Spleen (tissue), 7 donors: ENCODE data around the gene NYNRIN.

Experiments used
- CTCF ChIP-seq, 11 experiments: fragments of 200-600 bp in 7 of 11; fragments of 450-650 bp in 4 of 11; sonication (generic) in 4 of 11; IDR thresholded peaks in 8 of 11; conservative IDR thresholded peaks in 3 of 11; 1 replicate in 7 of 11; 2 replicates in 4 of 11; pipeline versions ENCODE4 v1.4.0 to v1.8.0; 2016 to 2021; ENCODE audit warnings: antibody characterized with exemption in 11 of 11, inconsistent platforms in 4 of 11, mild to moderate bottlenecking in 1 of 11
- POLR2AphosphoS5 ChIP-seq, 3 donors: sonication (generic); formaldehyde crosslinking; IDR thresholded peaks; one replicate each; pipeline ENCODE4 v1.5.1; 2017; ENCODE audit warnings: antibody characterized with exemption in 3 of 3
- donor health status: DM: no; HTN: no; CAD: no; lungs with moderate emphysema.
- donor health status: DM: no; HTN: no; CAD: no.
- donor health status: DM: no; HTN: no; CAD: no.

- no peak for TF ChIP-seq POLR2AphosphoS5 (IDR thresholded peaks at IDR 0.05)
- TF ChIP-seq CTCF (IDR thresholded peaks at IDR 0.05 in 8 of 11, conservative IDR thresholded peaks at IDR 0.05 in 3 of 11): no peak
Observed at GRCh38 chr14:24463884-24464785, 65.3 kb downstream of the NYNRIN start.
